GM23338 (cell line): ENCODE measurements around the gene NDUFS6. TPM values are rescaled to one million over a fixed set of nuclear protein-coding genes. Genes with fewer than 3 reads are reported as not detected.

Experiments
- ATAC-seq: fragments of 200-7000 bp; cut with Tn5 transposase; 3 replicates; pipeline ENCODE4 v1.9.1; 2020
- DNase-seq: peaks from one replicate; pipeline ENCODE4 v3.0.0-alpha.2; 2015; ENCODE audit warnings: low spot score
- H2AFZ ChIP-seq: fragments of 200-600 bp; sonication (generic); 2 replicates; pipeline ENCODE4 v1.8.0; 2016; ENCODE audit warnings: antibody characterized with exemption, mild to moderate bottlenecking, moderate library complexity
- H3F3A ChIP-seq: fragments of 200-600 bp; sonication (generic); replicated peaks from 2 replicates; pipeline ENCODE4 v1.8.0; 2017; ENCODE audit warnings: antibody characterized with exemption, mixed run types, low read depth
- H3K27ac ChIP-seq: fragments of 200-600 bp; sonication (generic); 2 replicates; pipeline ENCODE4 v1.6.1; 2016; ENCODE audit warnings: low read depth
- H3K27me3 ChIP-seq: fragments of 200-600 bp; sonication (generic); 2 replicates; pipeline ENCODE4 v1.8.0; 2016; ENCODE audit warnings: mild to moderate bottlenecking, mixed run types, moderate library complexity; ENCODE audit not compliant: insufficient read depth
- H3K36me3 ChIP-seq: fragments of 200-600 bp; sonication (generic); 2 replicates; pipeline ENCODE4 v1.8.0; 2016; ENCODE audit warnings: mild to moderate bottlenecking; ENCODE audit not compliant: insufficient read depth
- H3K4me1 ChIP-seq: fragments of 200-600 bp; sonication (generic); 2 replicates; pipeline ENCODE4 v1.8.0; 2016; ENCODE audit warnings: mild to moderate bottlenecking, moderate library complexity; ENCODE audit not compliant: insufficient read depth
- H3K4me2 ChIP-seq: fragments of 200-600 bp; sonication (generic); 2 replicates; pipeline ENCODE4 v1.7.1; 2017; ENCODE audit warnings: mixed run types
- H3K4me3 ChIP-seq: fragments of 200-600 bp; sonication (generic); 2 replicates; pipeline ENCODE4 v1.6.1; 2016; ENCODE audit warnings: mixed run types
- H3K79me2 ChIP-seq: fragments of 200-600 bp; sonication (generic); replicated peaks from 2 replicates; pipeline ENCODE4 v1.8.0; 2017; ENCODE audit warnings: mild to moderate bottlenecking; ENCODE audit not compliant: insufficient read depth
- H3K9me2 ChIP-seq: fragments of 200-600 bp; sonication (generic); 2 replicates; pipeline ENCODE4 v1.8.0; 2017; ENCODE audit not compliant: insufficient read depth
- H4K20me1 ChIP-seq: fragments of 200-600 bp; sonication (generic); replicated peaks from 2 replicates; pipeline ENCODE4 v1.8.0; 2017; ENCODE audit warnings: mild to moderate bottlenecking; ENCODE audit not compliant: insufficient read depth
- H3K27ac Mint-ChIP-seq: 2 replicates; pipeline ENCODE4 v1.8.0; 2020; ENCODE audit warnings: inconsistent platforms, mild to moderate bottlenecking, moderate library complexity, mixed read lengths
- H3K27me3 Mint-ChIP-seq: 3 replicates; pipeline ENCODE4 v1.8.0; 2022; ENCODE audit warnings: low read depth, mild to moderate bottlenecking, moderate library complexity, mixed read lengths, inconsistent platforms; ENCODE audit not compliant: insufficient read depth, poor library complexity
- H3K36me3 Mint-ChIP-seq: 3 replicates; pipeline ENCODE4 v1.8.0; 2021; ENCODE audit warnings: low read depth, mild to moderate bottlenecking, inconsistent platforms, moderate library complexity, mixed read lengths
- H3K4me1 Mint-ChIP-seq: 3 replicates; pipeline ENCODE4 v1.8.0; 2020; ENCODE audit warnings: mild to moderate bottlenecking, inconsistent platforms, mixed read lengths
- H3K4me3 Mint-ChIP-seq: 3 replicates; pipeline ENCODE4 v1.8.0; 2021; ENCODE audit warnings: moderate library complexity, mild to moderate bottlenecking, inconsistent platforms, mixed read lengths
- H3K9me3 Mint-ChIP-seq: 3 replicates; pipeline ENCODE4 v1.8.0; 2020; ENCODE audit warnings: moderate library complexity, mild to moderate bottlenecking, inconsistent platforms, mixed read lengths
- CREB1 ChIP-seq: fragments of 250-450 bp; sonication (Bioruptor Pico); IDR thresholded peaks from 2 replicates; pipeline ENCODE4 v1.5.0; 2020; ENCODE audit warnings: low read depth, mild to moderate bottlenecking, moderate library complexity
- CTCF ChIP-seq, 2 experiments: fragments of 200-600 bp in 1 of 2; sonication (generic) in 1 of 2; conservative IDR thresholded peaks; 2 replicates each; pipeline versions ENCODE4 v1.5.1 to v1.6.1; 2016 to 2017; ENCODE audit warnings: antibody characterized with exemption in 2 of 2, low read depth in 2 of 2, mild to moderate bottlenecking in 2 of 2, moderate library complexity in 1 of 2
- ETS1 ChIP-seq: IDR thresholded peaks from 2 replicates; pipeline ENCODE4 v1.6.1; 2016; ENCODE audit warnings: antibody characterized with exemption
- EZH2 ChIP-seq: fragments of 200-600 bp; sonication (generic); IDR thresholded peaks from one replicate; pipeline ENCODE4 v1.8.0; 2017; ENCODE audit warnings: antibody characterized with exemption, mild to moderate bottlenecking, low read depth; ENCODE audit not compliant: unreplicated experiment
- JUNB ChIP-seq: IDR thresholded peaks from one replicate; pipeline ENCODE4 v1.6.1; 2016; ENCODE audit warnings: antibody characterized with exemption; ENCODE audit not compliant: unreplicated experiment
- NANOG ChIP-seq: IDR thresholded peaks from 2 replicates; pipeline ENCODE4 v1.6.1; 2016; ENCODE audit warnings: antibody characterized with exemption, borderline replicate concordance
- POLR2AphosphoS5 ChIP-seq: IDR thresholded peaks from 2 replicates; pipeline ENCODE4 v1.6.1; 2016; ENCODE audit warnings: antibody characterized with exemption, low read depth
- STAT1 ChIP-seq: IDR thresholded peaks from one replicate; pipeline ENCODE4 v1.6.1; 2016; ENCODE audit warnings: antibody characterized with exemption; ENCODE audit not compliant: unreplicated experiment
- ZNF114 ChIP-seq: fragments of 250-450 bp; sonication (Bioruptor Pico); IDR thresholded peaks from 2 replicates; pipeline ENCODE4 v1.5.0; 2020; ENCODE audit warnings: mild to moderate bottlenecking, moderate library complexity
- ZNF331 ChIP-seq: fragments of 250-450 bp; sonication (Bioruptor Pico); IDR thresholded peaks from 2 replicates; pipeline ENCODE4 v1.5.0; 2020; ENCODE audit warnings: low read depth, mild to moderate bottlenecking, moderate library complexity
- polyA plus RNA-seq: library from polyadenylated mRNA; unstranded; fragments of >200 nt; fragmentation: Nextera tagmentation; extraction: Ambion mirVana; gene quantifications from 2 replicates; pipeline ENCODE4 v1.2.1, GENCODE V29; 2016
- total RNA-seq: library from RNA; depleted of rRNA; stranded (reverse); fragments of >200 nt; shearing (Covaris generic); gene quantifications from 2 replicates; pipeline ENCODE4 v1.2.3, GENCODE V29; 2014
- TF ChIP-seq, protein P1 (sequence below): IDR thresholded peaks from one replicate; pipeline ENCODE4 v1.6.1; 2018; ENCODE audit warnings: antibody characterized with exemption; ENCODE audit not compliant: unreplicated experiment

NDUFS6 gene
- total and polyA plus RNA-seq, 2 experiments from 2014 or later: 94.8 to 289 TPM

DNA sequence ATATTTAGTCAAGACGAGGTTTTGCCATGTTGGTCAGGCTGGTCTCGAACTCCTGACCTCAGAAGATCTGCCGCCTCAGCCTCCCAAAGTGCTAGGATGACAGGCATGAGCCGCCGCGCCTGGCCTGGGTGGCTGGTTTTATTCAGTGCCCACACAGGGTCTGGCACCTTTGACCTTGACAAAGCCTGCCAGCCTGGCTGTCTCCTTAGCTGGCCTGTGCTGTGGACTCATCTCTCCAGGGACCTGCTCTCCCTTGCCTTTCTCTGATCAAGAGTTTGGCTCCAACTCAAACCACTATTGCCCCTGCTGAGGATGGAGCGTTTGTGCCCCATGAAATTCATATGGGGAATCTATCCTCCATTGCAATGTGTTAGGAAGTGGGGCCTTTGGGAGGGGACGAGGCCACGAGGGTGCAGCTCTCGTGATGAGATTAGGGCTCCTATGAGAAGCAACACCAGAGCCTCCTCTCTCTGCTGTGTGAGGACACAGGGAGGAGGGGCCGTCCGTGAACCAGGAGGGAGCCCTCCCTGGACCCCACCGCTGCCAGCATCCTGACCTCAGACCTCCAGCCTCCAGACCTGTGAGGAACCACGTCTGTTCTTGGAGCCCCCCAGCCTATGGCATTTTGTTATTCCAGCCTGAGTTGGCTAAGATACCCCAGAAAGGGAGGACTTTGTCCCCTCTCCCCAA lies 46.5 kb upstream of the NDUFS6 start:
- TF ChIP-seq POLR2AphosphoS5: no peak
- TF ChIP-seq NANOG: no peak
- H3K27me3 Mint-ChIP-seq: peaks cover 10% of the 10 kb centered on the region
- no peaks in the 10 kb centered on the region for H4K20me1 ChIP-seq
- H3K79me2 ChIP-seq: no peaks in the 10 kb centered on the region
- peaks cover 17% of the 10 kb centered on the region for H3K9me3 Mint-ChIP-seq
- H3K4me1 ChIP-seq: peaks cover 13% of the 10 kb centered on the region
- H3K36me3 ChIP-seq: no peaks in the 10 kb centered on the region
- peaks cover 10% of the 10 kb centered on the region; the same call in 2 of the 3 replicates for H3K36me3 Mint-ChIP-seq
- H3K27ac Mint-ChIP-seq: no peak overlapping the region
- H2AFZ ChIP-seq: peak overlapping the region; percentile 76; the same call in 1 of the 2 replicates
- no peaks in the 10 kb centered on the region for H3F3A ChIP-seq
- H3K9me2 ChIP-seq: no peaks in the 10 kb centered on the region
- H3K4me3 Mint-ChIP-seq: no peak overlapping the region
- ATAC-seq: no peak
- no peak overlapping the region for H3K4me3 ChIP-seq
- no peak overlapping the region for H3K4me2 ChIP-seq
- H3K27ac ChIP-seq: no peak overlapping the region
- no peaks in the 10 kb centered on the region for H3K27me3 ChIP-seq
- no peak for DNase-seq
- H3K4me1 Mint-ChIP-seq: peaks cover 23% of the 10 kb centered on the region

GRCh38 chr5:1755321-1755949 lies 45.8 kb upstream of the NDUFS6 start:
- Histone ChIP-seq H3K79me2 (no peaks in the 10 kb centered on the region), H3K36me3 (no peaks in the 10 kb centered on the region), H3K27ac (no peak overlapping the region), H3K9me2 (no peaks in the 10 kb centered on the region), H3K4me3 (no peak overlapping the region), H3F3A (no peaks in the 10 kb centered on the region), H3K4me1 (peaks cover 13% of the 10 kb centered on the region), H3K4me2 (no peak overlapping the region), H4K20me1 (no peaks in the 10 kb centered on the region), H3K27me3 (no peaks in the 10 kb centered on the region), H2AFZ (peak overlapping the region; percentile 76)
- H3K9me3 Mint-ChIP-seq: peaks cover 17% of the 10 kb centered on the region
- peaks cover 23% of the 10 kb centered on the region for H3K4me1 Mint-ChIP-seq
- H3K4me3 Mint-ChIP-seq: no peak overlapping the region
- ATAC-seq (no peak), DNase-seq (no peak)
- peaks cover 8% of the 10 kb centered on the region for H3K27me3 Mint-ChIP-seq
- no peak overlapping the region for H3K27ac Mint-ChIP-seq
- peaks cover 10% of the 10 kb centered on the region; the same call in 2 of the 3 replicates for H3K36me3 Mint-ChIP-seq
- no peak for TF ChIP-seq NANOG
- TF ChIP-seq, protein P1, sequence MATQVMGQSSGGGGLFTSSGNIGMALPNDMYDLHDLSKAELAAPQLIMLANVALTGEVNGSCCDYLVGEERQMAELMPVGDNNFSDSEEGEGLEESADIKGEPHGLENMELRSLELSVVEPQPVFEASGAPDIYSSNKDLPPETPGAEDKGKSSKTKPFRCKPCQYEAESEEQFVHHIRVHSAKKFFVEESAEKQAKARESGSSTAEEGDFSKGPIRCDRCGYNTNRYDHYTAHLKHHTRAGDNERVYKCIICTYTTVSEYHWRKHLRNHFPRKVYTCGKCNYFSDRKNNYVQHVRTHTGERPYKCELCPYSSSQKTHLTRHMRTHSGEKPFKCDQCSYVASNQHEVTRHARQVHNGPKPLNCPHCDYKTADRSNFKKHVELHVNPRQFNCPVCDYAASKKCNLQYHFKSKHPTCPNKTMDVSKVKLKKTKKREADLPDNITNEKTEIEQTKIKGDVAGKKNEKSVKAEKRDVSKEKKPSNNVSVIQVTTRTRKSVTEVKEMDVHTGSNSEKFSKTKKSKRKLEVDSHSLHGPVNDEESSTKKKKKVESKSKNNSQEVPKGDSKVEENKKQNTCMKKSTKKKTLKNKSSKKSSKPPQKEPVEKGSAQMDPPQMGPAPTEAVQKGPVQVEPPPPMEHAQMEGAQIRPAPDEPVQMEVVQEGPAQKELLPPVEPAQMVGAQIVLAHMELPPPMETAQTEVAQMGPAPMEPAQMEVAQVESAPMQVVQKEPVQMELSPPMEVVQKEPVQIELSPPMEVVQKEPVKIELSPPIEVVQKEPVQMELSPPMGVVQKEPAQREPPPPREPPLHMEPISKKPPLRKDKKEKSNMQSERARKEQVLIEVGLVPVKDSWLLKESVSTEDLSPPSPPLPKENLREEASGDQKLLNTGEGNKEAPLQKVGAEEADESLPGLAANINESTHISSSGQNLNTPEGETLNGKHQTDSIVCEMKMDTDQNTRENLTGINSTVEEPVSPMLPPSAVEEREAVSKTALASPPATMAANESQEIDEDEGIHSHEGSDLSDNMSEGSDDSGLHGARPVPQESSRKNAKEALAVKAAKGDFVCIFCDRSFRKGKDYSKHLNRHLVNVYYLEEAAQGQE: no peak
- no peak for TF ChIP-seq STAT1
- no peak for TF ChIP-seq CTCF (conservative IDR thresholded peaks at IDR 0.05; ENCODE audit: low read depth in 2 of 2)
- no peak for TF ChIP-seq ETS1
- TF ChIP-seq ZNF331: no peak
- TF ChIP-seq CREB1 (CRISPR knock-in tag): no peak
- no peak for TF ChIP-seq ZNF114 (CRISPR knock-in tag)
- TF ChIP-seq JUNB: no peak
- no peak for TF ChIP-seq EZH2
- no peak for TF ChIP-seq POLR2AphosphoS5
